Activated T-cell treated with anti-CD3 and anti-CD28 coated beads for 24 hours (primary cell): ENCODE results near the gene OR52I2.

Source experiments
- DNase-seq: peaks from one replicate; pipeline ENCODE4 v3.0.0-alpha.2; 2020; ENCODE audit warnings: low read depth

The OR52I2 gene

GRCh38 chr11:4581443-4581842 is at the start of gene OR52I2:
Gene OR52I2 (plus strand): TSS chr11:4581743.
- no peak for DNase-seq

DNA sequence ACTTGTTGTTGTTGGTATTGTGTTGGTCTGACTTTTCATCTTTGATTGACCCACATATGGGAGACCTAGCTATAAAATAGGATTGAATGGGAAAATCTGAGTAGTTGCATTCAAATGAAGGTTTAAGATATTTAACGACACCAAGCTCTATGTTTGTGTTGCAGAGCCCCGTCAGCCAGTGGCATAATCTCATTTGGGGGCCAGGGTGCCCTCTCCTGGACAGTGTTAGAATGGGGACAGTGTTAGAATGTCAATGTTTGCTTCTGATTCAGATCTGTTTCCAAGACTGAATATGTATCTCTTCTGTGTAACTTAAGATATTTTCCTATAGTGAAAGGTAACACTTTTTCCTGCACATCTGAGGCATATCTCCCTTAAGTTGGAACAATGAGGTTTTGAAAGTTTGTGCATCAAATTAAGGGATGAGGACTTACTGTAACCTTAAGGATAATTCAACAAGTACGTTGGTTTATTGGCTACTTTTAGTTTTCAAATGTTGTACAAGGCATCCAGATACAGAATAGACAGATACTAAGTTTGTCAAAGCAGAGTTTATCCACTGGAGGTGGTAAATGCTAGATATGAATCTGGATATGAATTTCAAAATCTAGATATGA is 41.8 kb upstream of the OR52I2 start:
- DNase-seq, result peak; percentile 20

GRCh38 chr11:4541071-4541470 is 40.5 kb upstream of the OR52I2 start:
- DNase-seq, result no peak

GRCh38 chr11:4543561-4543960 is 38.0 kb upstream of the OR52I2 start:
- DNase-seq, result no peak

GRCh38 chr11:4544891-4545290 is 36.7 kb upstream of the OR52I2 start, which contains the start of gene OR52M1:
Gene OR52M1 (plus strand): TSS chr11:4545191. CDS start chr11:4545191, 0 bp downstream.
- DNase-seq, result no peak

DNA sequence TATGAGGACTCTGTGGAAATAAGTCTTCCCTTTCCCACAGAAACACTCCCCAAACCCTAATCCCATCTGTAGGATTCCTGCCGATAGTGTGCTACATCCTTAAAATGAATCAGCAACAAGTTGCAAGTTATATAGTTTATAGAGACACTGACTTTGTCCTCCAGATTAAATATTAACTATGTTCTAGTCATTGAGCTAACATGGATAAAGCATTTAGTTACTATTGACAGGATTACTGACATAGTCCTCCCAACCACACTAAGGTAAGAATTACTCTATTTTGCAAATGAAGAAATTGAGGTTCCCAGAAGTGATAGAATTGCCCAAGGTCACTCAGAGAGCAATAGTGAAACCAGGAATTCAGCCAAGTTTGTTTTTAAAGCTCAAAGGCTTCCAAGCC is 34.7 kb upstream of the OR52I2 start:
- DNase-seq, result no peak

GRCh38 chr11:4547416-4547815 is 34.1 kb upstream of the OR52I2 start:
- no peak for DNase-seq

- DNase-seq, result no peak
These were observed 30.1 kb upstream of the OR52I2 start for GRCh38 chr11:4551346-4551979.

GRCh38 chr11:4559527-4560440 is 21.8 kb upstream of the OR52I2 start:
- DNase-seq, result no peak

DNA sequence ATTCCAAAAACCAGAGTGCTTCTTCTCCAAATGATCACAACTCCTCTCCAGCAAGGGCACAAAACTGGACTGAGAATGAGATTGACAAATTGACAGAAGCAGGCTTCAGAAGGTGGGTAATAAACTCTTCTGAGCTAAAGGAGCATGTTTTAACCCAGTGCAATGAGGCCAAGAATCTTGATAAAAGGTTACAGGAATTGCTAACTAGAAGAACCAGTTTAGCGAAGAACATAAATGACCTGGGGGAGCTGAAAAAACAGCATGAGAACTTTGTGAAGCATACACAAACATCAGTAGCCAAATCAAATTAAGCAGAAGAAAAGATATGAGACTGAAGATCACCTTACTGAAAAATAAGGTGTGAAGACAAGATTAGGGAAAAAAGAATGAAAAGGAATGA is 21.1 kb upstream of the OR52I2 start:
- DNase-seq, result no peak

DNA sequence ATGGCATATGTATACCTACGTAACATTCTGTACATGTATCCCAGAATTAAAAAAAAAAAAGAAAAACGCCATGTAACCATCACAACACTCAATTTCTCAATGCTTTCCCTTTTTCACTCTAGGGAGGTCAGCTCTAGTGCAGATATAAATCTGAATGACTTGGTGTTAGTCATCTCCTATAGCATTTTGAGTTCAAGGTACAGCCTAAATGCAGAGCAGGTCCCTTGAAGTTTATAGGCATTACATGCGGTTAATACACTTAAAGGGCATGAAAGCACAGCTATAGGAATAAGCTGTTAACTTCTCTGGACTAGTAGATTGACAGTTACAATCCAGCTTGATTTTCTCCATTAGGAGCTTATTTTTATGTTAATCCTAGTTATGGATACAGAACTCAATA is 16.2 kb upstream of the OR52I2 start:
- no peak for DNase-seq

GRCh38 chr11:4569075-4569474 is 12.5 kb upstream of the OR52I2 start:
- no peak for DNase-seq

DNA sequence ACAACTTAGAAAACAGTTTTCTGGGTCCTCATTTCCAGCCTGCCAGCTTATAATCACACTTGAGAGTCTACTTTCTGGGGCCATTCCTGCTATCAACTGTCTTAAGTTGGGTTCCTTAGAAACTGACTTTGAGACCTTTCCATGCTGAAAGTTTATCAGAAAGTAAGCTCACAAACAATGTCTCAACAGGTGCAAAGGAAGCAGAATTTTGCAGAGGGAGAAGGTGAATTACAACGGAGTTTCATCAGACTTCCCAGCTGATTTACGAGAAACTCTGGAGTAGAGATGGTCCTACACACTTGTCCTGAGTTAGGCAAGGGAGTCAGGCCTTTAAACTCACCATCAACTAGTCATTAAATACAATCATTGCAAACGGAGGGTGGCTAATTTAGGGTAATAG is 4.7 kb upstream of the OR52I2 start:
- no peak for DNase-seq

GRCh38 chr11:4577761-4578160 is 3.8 kb upstream of the OR52I2 start:
- no peak for DNase-seq

GRCh38 chr11:4578624-4579023 is 2.9 kb upstream of the OR52I2 start:
- no peak for DNase-seq

DNA sequence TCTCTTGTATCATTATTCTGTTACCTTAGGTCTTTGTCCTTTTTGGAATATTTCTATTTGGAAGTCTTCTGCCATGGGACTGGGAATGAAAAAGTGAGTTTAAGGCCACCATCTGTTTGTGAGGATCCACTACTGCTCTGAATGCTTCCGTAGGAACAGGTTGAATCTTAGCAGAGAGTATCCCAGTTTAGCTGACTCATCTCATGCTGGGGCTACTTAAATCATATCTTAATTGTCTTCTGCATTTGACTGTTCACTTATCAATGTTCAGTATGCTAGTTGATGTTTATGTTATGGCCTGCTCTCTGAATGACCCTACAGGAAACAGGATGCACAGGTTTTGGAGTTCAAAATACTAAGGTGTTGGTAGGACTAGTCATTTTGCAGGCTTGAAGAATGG is 1.4 kb upstream of the OR52I2 start:
- no peak for DNase-seq

- DNase-seq, result no peak
These were observed 7.5 kb downstream of the OR52I2 start for GRCh38 chr11:4589017-4589416.

DNA sequence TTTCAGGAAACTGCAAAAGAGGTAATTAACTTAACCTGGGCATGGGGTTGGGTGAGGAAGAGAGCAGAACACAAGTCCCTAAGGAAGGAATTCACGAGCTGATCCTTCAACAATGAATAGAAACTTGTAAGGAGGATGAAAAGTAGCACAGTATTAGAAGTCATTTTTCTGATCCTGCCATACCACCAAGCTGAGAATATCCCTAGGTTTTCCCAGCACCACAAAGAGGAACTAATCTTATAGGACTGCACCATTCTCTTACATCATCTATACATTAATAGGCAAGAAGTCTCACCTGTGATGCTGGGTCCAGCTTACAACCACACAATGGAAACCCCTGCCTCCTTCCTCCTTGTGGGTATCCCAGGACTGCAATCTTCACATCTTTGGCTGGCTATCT is 12.2 kb downstream of the OR52I2 start, which contains the start of gene OR52I1:
Gene OR52I1, plus strand, starts transcription at position 301 of the 400 bp plus-strand sequence. Its CDS starts 0 bp downstream, at position 301.
- no peak for DNase-seq

DNA sequence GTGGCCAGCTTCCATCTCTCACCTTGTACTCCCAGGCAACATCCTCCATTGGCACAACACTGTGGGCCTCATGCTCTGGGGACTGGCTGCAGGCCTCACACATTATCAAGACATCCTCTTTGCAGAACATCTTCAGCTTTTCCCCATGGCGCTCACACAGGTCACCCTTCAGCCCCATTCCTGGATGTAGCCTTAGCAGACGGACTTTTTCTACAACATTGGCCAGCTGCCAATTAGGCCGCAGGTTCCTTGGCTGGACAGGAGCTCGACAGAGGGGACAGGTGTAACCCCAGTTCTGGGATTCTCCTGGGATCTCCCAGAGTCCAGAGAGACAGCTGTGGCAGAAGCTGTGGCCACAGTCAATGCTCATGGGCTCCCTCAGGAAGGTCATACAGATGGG is 23.5 kb downstream of the OR52I2 start:
- no peak for DNase-seq

GRCh38 chr11:4606231-4607015 is 24.9 kb downstream of the OR52I2 start:
- no peak for DNase-seq

DNA sequence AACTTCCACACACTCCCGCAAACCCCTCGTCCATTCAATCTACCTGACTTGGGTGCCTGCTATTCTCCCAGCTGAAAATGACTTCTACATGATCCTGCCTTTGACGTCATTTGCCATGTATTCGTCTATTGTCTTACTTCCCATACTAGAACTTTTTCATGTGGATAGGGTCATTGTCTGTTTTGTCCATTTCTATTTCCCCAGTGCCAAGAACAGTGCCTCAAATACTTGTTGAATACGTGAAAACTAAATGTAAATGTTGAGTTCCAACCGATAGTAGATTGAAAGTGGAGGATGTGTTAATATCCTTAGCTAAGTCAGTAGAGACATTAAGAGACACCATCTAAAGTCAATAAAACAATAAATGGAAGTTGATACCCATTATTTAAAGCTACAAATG is 25.6 kb downstream of the OR52I2 start:
- DNase-seq, result no peak
